GM12878 (cell line): ENCODE measurements around the gene AGBL2. TPM values are rescaled to one million over a fixed set of nuclear protein-coding genes. Genes with fewer than 3 reads are reported as not detected.

ENCODE experiments used
- ATAC-seq: fragments of 200-7000 bp; cut with Tn5 transposase; 3 replicates; pipeline ENCODE4 v1.9.1; 2020; ENCODE audit warnings: mild to moderate bottlenecking, moderate library complexity
- BruUV-seq: library from RNA; stranded (reverse); fragments of 400-500 nt; replicated peaks from 2 replicates; lab custom pipeline; 2021; lab: Mats Ljungman, UMichigan
- CTCF ChIA-PET: fragments of 300-600 bp; sonication (Branson Sonifier 250); formaldehyde crosslinking; extraction: SDS; loops from one replicate; lab custom pipeline; 2021; ENCODE audit warnings: inconsistent platforms; lab: Yijun Ruan, JAX
- POLR2A ChIA-PET: fragments of 350-600 bp; formaldehyde crosslinking; extraction: SDS; loops from one replicate; lab custom pipeline; 2021; ENCODE audit warnings: inconsistent platforms; lab: Charles Lee
- RAD21 ChIA-PET: fragments of 300-600 bp; sonication (Branson Sonifier 250); formaldehyde crosslinking; loops from one replicate; lab custom pipeline; 2023; ENCODE audit warnings: antibody characterized with exemption; ENCODE audit not compliant: unreplicated experiment; lab: Charles Lee
- SMC1A ChIA-PET: fragments of 300-600 bp; sonication (Branson Sonifier 250); formaldehyde crosslinking; loops from one replicate; lab custom pipeline; 2023; ENCODE audit not compliant: unreplicated experiment, uncharacterized antibody; lab: Charles Lee
- DNase-seq: peaks from one replicate; pipeline ENCODE4 v3.0.0-alpha.2; 2011; ENCODE audit warnings: low read depth, low spot score
- FAIRE-seq: peaks from 3 replicates; lab custom pipeline; 2011; peaks lifted over from hg19 to GRCh38; lab: Jason Lieb, UNC
- H2AFZ ChIP-seq: 2 replicates; pipeline ENCODE4 v1.6.0; 2011; ENCODE audit warnings: low read depth, low read length, control low read depth; ENCODE audit not compliant: control insufficient read depth
- H3K27ac ChIP-seq: 2 replicates; pipeline ENCODE4 v1.5.1; 2011; ENCODE audit warnings: control low read depth; ENCODE audit not compliant: control insufficient read depth, insufficient read depth
- H3K27me3 ChIP-seq, 2 experiments: replicated peaks in 1 of 2; 2 replicates each; pipeline versions ENCODE4 v1.6.0 to v1.6.1; 2011; ENCODE audit warnings: low read length in 1 of 2; ENCODE audit not compliant: control insufficient read depth in 2 of 2, insufficient read depth in 2 of 2
- H3K36me3 ChIP-seq, 2 experiments: 2 replicates each; pipeline ENCODE4 v1.5.1; 2011; ENCODE audit warnings: low read length in 1 of 2; ENCODE audit not compliant: control insufficient read depth in 2 of 2, insufficient read depth in 2 of 2
- H3K4me1 ChIP-seq: 2 replicates; pipeline ENCODE4 v1.6.1; 2011; ENCODE audit warnings: mild to moderate bottlenecking, low read length, moderate library complexity, mixed read lengths; ENCODE audit not compliant: control insufficient read depth, insufficient read depth
- H3K4me2 ChIP-seq: 2 replicates; pipeline ENCODE4 v1.6.0; 2011; ENCODE audit warnings: control low read depth; ENCODE audit not compliant: control insufficient read depth, insufficient read depth
- H3K4me3 ChIP-seq: fragments of 200-600 bp; sonication (generic); 2 replicates; pipeline ENCODE4 v1.5.1; 2016
- H3K79me2 ChIP-seq: 2 replicates; pipeline ENCODE4 v1.6.0; 2011; ENCODE audit warnings: low read length; ENCODE audit not compliant: control insufficient read depth, insufficient read depth
- H3K9ac ChIP-seq: 2 replicates; pipeline ENCODE4 v1.8.0; 2011; ENCODE audit warnings: low read length, control low read depth, mixed read lengths; ENCODE audit not compliant: control insufficient read depth, insufficient read depth
- H3K9me3 ChIP-seq: replicated peaks from 3 replicates; pipeline ENCODE4 v1.5.1; 2011; ENCODE audit warnings: mild to moderate bottlenecking, low read length; ENCODE audit not compliant: control insufficient read depth, insufficient read depth
- H4K20me1 ChIP-seq: 2 replicates; pipeline ENCODE4 v1.6.0; 2011; ENCODE audit not compliant: control insufficient read depth, insufficient read depth
- KLF5 ChIP-seq: fragments of 450-650 bp; IDR thresholded peaks from 2 replicates; pipeline ENCODE4 v1.6.1; 2014; ENCODE audit warnings: mild to moderate bottlenecking; ENCODE audit not compliant: partially characterized antibody
- PML ChIP-seq: IDR thresholded peaks from 2 replicates; pipeline ENCODE4 v1.6.1; 2012; ENCODE audit warnings: low read length, inconsistent platforms
- TBL1XR1 ChIP-seq: IDR thresholded peaks from 2 replicates; pipeline ENCODE4 v1.6.1; 2012; ENCODE audit warnings: low read depth, low read length, improper control_type of control experiment
- WGBS: methylation state at CpG from one replicate; pipeline ENCODE4 v1.1.6; 2016; ENCODE audit warnings: low lambda C conversion rate; ENCODE audit not compliant: insufficient replicate concordance, insufficient coverage; ENCODE audit errors: missing lambda C conversion rate; 5-methylcytosine and 5-hydroxymethylcytosine counted together
- in situ Hi-C: fragments of 300-500 bp; cut with MboI; formaldehyde crosslinking; loops from 9 replicates; pipeline ENCODE4 v1.14.3; 2018; ENCODE audit warnings: mixed read lengths
- intact Hi-C: fragments of 100-400 bp; cut with micrococcal nuclease; formaldehyde crosslinking; loops from one replicate; pipeline ENCODE4 v1.14.2; 2022; ENCODE audit not compliant: unreplicated experiment
- polyA plus RNA-seq, 11 experiments: library from polyadenylated mRNA; depleted of rRNA in 4 of 11; unstranded in 6 of 11; stranded (reverse) in 5 of 11; fragments of >200 nt; fragmentation: Nextera tagmentation in 4 of 11; fragmentation: Illumina TruSeq in 1 of 11; extraction: Ambion mirVana in 4 of 11; extraction: Trizol in 1 of 11; gene quantifications; 1 replicate in 1 of 11; 2 replicates in 10 of 11; pipeline versions ENCODE4 v1.2.1 to v1.2.3, GENCODE V29; 2011 to 2016; ENCODE audit warnings: inconsistent platforms in 2 of 11, missing spikeins in 2 of 11, low read depth in 1 of 11
- total RNA-seq, 4 experiments: library from RNA; depleted of rRNA in 3 of 4; stranded (reverse); fragments of >200 nt in 3 of 4; fragmentation: Illumina TruSeq in 1 of 4; extraction: Trizol in 1 of 4; gene quantifications; 2 replicates each; pipeline versions ENCODE4 v1.2.1 to v1.2.3, GENCODE V29; 2013 to 2021
- TF ChIP-seq, protein P1 (sequence below): IDR thresholded peaks from 2 replicates; pipeline ENCODE4 v1.6.1; 2011; ENCODE audit warnings: borderline replicate concordance, low read depth, mild to moderate bottlenecking, moderate library complexity, low read length; ENCODE audit not compliant: insufficient read depth, poor library complexity, severe bottlenecking

Gene AGBL2
- total and polyA plus RNA-seq, 10 of the 15 experiments (the other 5 are each of a cell fraction or from before 2014, with no cell fraction given), result 0.93 to 12.2 (median 2.9) TPM

- H3K79me2 ChIP-seq, result no peaks in the 10 kb centered on the region
- H4K20me1 ChIP-seq, result no peaks in the 10 kb centered on the region
- in situ Hi-C loops (loop anchor here (25.0 kb wide), 1 partner anchor 940 kb away; no protein-coding TSS in a partner anchor), intact Hi-C loops (no loop called here)
- H3K9me3 ChIP-seq, result no peaks in the 10 kb centered on the region
- ChIA-PET SMC1A (interaction anchor here (0.6 kb wide), 1 partner anchor 28 kb away, joined by 3 read pairs; no protein-coding TSS in a partner anchor), CTCF (no interaction called here), POLR2A (interaction anchor here (0.5 to 2.9 kb wide), 4 partner anchors 12 to 497 kb away, joined by 3 to 14 read pairs (median 3); partner anchors contain the start of gene AGBL2), RAD21 (no interaction called here)
- no peak overlapping the region for H3K4me3 ChIP-seq
- no peaks in the 10 kb centered on the region for H3K27me3 ChIP-seq
- H3K4me1 ChIP-seq, result no peaks in the 10 kb centered on the region
- no peak overlapping the region for H2AFZ ChIP-seq
- ATAC-seq, result no peak
- 95% methylated on average over 10 of the region's 12 CpGs for WGBS
- no peak for FAIRE-seq
- no peak for DNase-seq
- TF ChIP-seq PML, result peak; percentile 10; the same call in 1 of the 2 replicates
- TF ChIP-seq TBL1XR1, result no peak
- H3K36me3 ChIP-seq, result peaks cover 14 to 50% of the 10 kb centered on the region in 2 experiments
- H3K4me2 ChIP-seq, result no peak overlapping the region
- BruUV-seq, result no TSS peak
- no peak overlapping the region for H3K27ac ChIP-seq
- H3K9ac ChIP-seq, result no peak overlapping the region
Observed at GRCh38 chr11:47726878-47727514, 11.8 kb upstream of the AGBL2 start.

DNA sequence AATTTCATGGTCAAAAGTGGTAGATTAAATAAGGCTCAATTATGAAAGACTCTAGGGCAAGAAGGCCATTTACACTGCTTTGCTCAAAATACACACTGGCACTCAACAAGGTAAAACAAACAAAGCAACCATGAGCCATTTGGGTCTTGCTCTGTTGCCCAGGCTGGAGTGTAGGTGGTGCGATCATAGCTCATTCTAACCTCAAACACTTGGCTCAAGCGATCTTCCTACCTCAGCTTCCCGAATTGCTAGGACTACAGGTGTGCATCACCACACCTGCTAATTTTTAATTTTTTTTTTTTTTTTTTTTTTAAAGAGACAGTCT is 10.9 kb upstream of the AGBL2 start:
- Histone ChIP-seq H3K4me1 (no peaks in the 10 kb centered on the region), H3K36me3 (peaks cover 10 to 43% of the 10 kb centered on the region in 2 experiments), H3K27me3 (no peaks in the 10 kb centered on the region), H2AFZ (no peak overlapping the region), H4K20me1 (no peaks in the 10 kb centered on the region), H3K27ac (no peak overlapping the region), H3K9ac (no peak overlapping the region), H3K4me2 (no peak overlapping the region), H3K79me2 (no peaks in the 10 kb centered on the region), H3K4me3 (no peak overlapping the region), H3K9me3 (no peaks in the 10 kb centered on the region)
- no peak for ATAC-seq
- POLR2A ChIA-PET, result interaction anchor here (0.6 kb wide), 1 partner anchor 13 kb away, joined by 3 read pairs; no protein-coding TSS in a partner anchor
- RAD21 ChIA-PET, result interaction anchor here (0.7 kb wide), 1 partner anchor 147 kb away, joined by 4 read pairs; the partner anchor contains the start of genes KBTBD4 and NDUFS3
- intact Hi-C loops, result no loop called here
- in situ Hi-C loops, result loop anchor here (25.0 kb wide), 1 partner anchor 939 kb away; no protein-coding TSS in a partner anchor
- BruUV-seq, result no TSS peak
- 100% methylated on average over 3 of the region's 3 CpGs for WGBS
- SMC1A ChIA-PET, result interaction anchor here (0.5 to 1.4 kb wide), 3 partner anchors 11 to 134 kb away, joined by 3 read pairs; partner anchors contain the start of gene AGBL2
- no peak for TF ChIP-seq KLF5
- TF ChIP-seq, protein P1, sequence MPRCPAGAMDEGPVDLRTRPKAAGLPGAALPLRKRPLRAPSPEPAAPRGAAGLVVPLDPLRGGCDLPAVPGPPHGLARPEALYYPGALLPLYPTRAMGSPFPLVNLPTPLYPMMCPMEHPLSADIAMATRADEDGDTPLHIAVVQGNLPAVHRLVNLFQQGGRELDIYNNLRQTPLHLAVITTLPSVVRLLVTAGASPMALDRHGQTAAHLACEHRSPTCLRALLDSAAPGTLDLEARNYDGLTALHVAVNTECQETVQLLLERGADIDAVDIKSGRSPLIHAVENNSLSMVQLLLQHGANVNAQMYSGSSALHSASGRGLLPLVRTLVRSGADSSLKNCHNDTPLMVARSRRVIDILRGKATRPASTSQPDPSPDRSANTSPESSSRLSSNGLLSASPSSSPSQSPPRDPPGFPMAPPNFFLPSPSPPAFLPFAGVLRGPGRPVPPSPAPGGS, result peak; percentile 74
- DNase-seq, result no peak
- CTCF ChIA-PET, result interaction anchor here (0.5 to 0.9 kb wide), 2 partner anchors 11 to 282 kb away, joined by 4 to 6 read pairs; partner anchors contain the start of gene AGBL2
- FAIRE-seq, result no peak
